Right lobe of liver (tissue), 4 donors: ENCODE data around the gene FGR.

ENCODE experiments used
- POLR2A ChIP-seq: fragments of 450-650 bp; IDR thresholded peaks from one replicate; pipeline ENCODE4 v1.6.1; 2017; ENCODE audit warnings: antibody characterized with exemption, mild to moderate bottlenecking
- TF ChIP-seq, protein P1 (sequence below), 4 donors: fragments of 200-600 bp in 3 of 4; fragments of 450-650 bp in 1 of 4; IDR thresholded peaks; one replicate each; pipeline versions ENCODE4 v1.5.1 to v1.8.0; 2016 to 2022; ENCODE audit warnings: antibody characterized with exemption in 4 of 4, mild to moderate bottlenecking in 2 of 4
- donor health status: DM: no; HTN: no; CAD: no.
- donor health status: DM: no; HTN: no; CAD: no.
- donor health status: DM: no; HTN: yes; CAD: no.

- TF ChIP-seq POLR2A, result no peak
- TF ChIP-seq, protein P1, sequence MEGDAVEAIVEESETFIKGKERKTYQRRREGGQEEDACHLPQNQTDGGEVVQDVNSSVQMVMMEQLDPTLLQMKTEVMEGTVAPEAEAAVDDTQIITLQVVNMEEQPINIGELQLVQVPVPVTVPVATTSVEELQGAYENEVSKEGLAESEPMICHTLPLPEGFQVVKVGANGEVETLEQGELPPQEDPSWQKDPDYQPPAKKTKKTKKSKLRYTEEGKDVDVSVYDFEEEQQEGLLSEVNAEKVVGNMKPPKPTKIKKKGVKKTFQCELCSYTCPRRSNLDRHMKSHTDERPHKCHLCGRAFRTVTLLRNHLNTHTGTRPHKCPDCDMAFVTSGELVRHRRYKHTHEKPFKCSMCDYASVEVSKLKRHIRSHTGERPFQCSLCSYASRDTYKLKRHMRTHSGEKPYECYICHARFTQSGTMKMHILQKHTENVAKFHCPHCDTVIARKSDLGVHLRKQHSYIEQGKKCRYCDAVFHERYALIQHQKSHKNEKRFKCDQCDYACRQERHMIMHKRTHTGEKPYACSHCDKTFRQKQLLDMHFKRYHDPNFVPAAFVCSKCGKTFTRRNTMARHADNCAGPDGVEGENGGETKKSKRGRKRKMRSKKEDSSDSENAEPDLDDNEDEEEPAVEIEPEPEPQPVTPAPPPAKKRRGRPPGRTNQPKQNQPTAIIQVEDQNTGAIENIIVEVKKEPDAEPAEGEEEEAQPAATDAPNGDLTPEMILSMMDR (IDR thresholded peaks at IDR 0.05), result no peak
Measured at GRCh38 chr1:27607239-27607804, 27.7 kb downstream of the FGR start.
